Natural killer cell (primary cell): ENCODE data around the gene UTS2. TPM values are rescaled to one million over a fixed set of nuclear protein-coding genes. Genes with fewer than 3 reads are reported as not detected.

Source experiments
- ATAC-seq, 3 donors: fragments of 150-1000 bp in 2 of 3; fragments of 200-7000 bp in 1 of 3; cut with Tn5 transposase; 1 replicate in 1 of 3; 2 replicates in 2 of 3; pipeline ENCODE4 v1.10.0; 2021; ENCODE audit warnings: mild to moderate bottlenecking in 2 of 3, moderate library complexity in 2 of 3
- DNase-seq, 2 donors: peaks; one replicate each; pipeline versions ENCODE4 v3.0.0 to v3.0.0-alpha.2; 2013 to 2021; ENCODE audit warnings: mixed read lengths in 1 of 2
- H3K27ac ChIP-seq: one replicate; pipeline ENCODE4 v1.5.1; 2013; ENCODE audit warnings: mild to moderate bottlenecking, low read length
- H3K27me3 ChIP-seq: one replicate; pipeline ENCODE4 v1.6.1; 2013; ENCODE audit warnings: low read length; ENCODE audit not compliant: control insufficient read depth, insufficient read depth
- H3K36me3 ChIP-seq: one replicate; pipeline ENCODE4 v1.6.1; 2013; ENCODE audit warnings: low read length; ENCODE audit not compliant: control insufficient read depth, insufficient read depth
- H3K4me1 ChIP-seq: one replicate; pipeline ENCODE4 v1.6.1; 2013; ENCODE audit warnings: low read length; ENCODE audit not compliant: control insufficient read depth, insufficient read depth
- H3K4me3 ChIP-seq: one replicate; pipeline ENCODE4 v1.5.1; 2013; ENCODE audit warnings: low read length
- H3K9me3 ChIP-seq: one replicate; pipeline ENCODE4 v1.6.1; 2013; ENCODE audit warnings: low read length; ENCODE audit not compliant: control insufficient read depth, insufficient read depth
- H3K27ac Mint-ChIP-seq, 2 donors: one replicate each; pipeline ENCODE4 v1.8.0; 2022; ENCODE audit warnings: mild to moderate bottlenecking in 2 of 2, mixed read lengths in 2 of 2, moderate library complexity in 1 of 2
- H3K27me3 Mint-ChIP-seq, 2 donors: one replicate each; pipeline ENCODE4 v1.8.0; 2022; ENCODE audit warnings: low read depth in 2 of 2, mixed read lengths in 2 of 2
- H3K36me3 Mint-ChIP-seq: one replicate; pipeline ENCODE4 v1.8.0; 2022; ENCODE audit warnings: mixed read lengths
- H3K4me1 Mint-ChIP-seq, 2 donors: one replicate each; pipeline ENCODE4 v1.8.0; 2022; ENCODE audit warnings: mixed read lengths in 2 of 2
- H3K4me3 Mint-ChIP-seq: one replicate; pipeline ENCODE4 v1.8.0; 2022; ENCODE audit warnings: mild to moderate bottlenecking, moderate library complexity, mixed read lengths
- H3K9me3 Mint-ChIP-seq, 2 donors: one replicate each; pipeline ENCODE4 v1.8.0; 2022; ENCODE audit warnings: mixed read lengths in 2 of 2
- WGBS: methylation state at CpG from one replicate; pipeline ENCODE4 v1.1.7; 2013; ENCODE audit warnings: missing lambda C conversion rate; ENCODE audit not compliant: insufficient coverage; 5-methylcytosine and 5-hydroxymethylcytosine counted together
- intact Hi-C: fragments of 100-400 bp; cut with micrococcal nuclease; formaldehyde crosslinking; loops from one replicate; pipeline ENCODE4 v1.14.2; 2022
- total RNA-seq, 4 donors: library from RNA; stranded (reverse); fragments of 120-200 nt in 1 of 4; gene quantifications; one replicate each; pipeline versions ENCODE4 v1.2.3 to v1.2.4, GENCODE V29; 2013 to 2022
- TF ChIP-seq, protein P1 (sequence below): fragments of 200-600 bp; IDR thresholded peaks from one replicate; pipeline ENCODE4 v1.8.0; 2022; ENCODE audit warnings: antibody characterized with exemption

UTS2 gene
- total RNA-seq, 3 donors from 2014 or later (not counting 1 experiment from before 2014, with no cell fraction given): 3.9 to 7.7 (median 7.5) TPM

DNA sequence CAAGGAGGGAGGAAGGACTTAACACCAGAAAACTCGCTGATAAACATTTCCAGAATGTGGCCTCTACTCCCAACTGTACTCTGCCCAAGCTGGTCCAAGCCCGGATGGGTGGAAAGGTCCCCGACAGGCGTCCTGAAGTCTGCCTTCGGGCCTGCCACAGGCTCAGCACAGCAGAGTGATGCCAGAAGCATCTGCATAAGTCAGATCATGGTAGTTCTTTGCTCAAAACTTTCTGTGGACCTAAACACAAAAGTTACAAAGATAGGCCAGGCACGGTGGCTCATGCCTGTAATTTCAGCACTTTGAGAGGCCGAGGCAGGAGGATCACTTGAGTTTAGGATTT, 790 bp upstream of the UTS2 start:
- Histone ChIP-seq H3K36me3 (no peaks in the 10 kb centered on the region), H3K27me3 (no peaks in the 10 kb centered on the region), H3K4me1 (peaks cover 4% of the 10 kb centered on the region), H3K27ac (no peak overlapping the region), H3K9me3 (no peaks in the 10 kb centered on the region), H3K4me3 (no peak overlapping the region)
- no peaks in the 10 kb centered on the region for H3K9me3 Mint-ChIP-seq
- ATAC-seq: no peak
- no peak overlapping the region for H3K27ac Mint-ChIP-seq
- intact Hi-C loops: no loop called here
- peaks cover 0 to 3% of the 10 kb centered on the region in 2 donors for H3K27me3 Mint-ChIP-seq
- no peak for DNase-seq
- H3K4me3 Mint-ChIP-seq: no peak overlapping the region
- TF ChIP-seq, protein P1, sequence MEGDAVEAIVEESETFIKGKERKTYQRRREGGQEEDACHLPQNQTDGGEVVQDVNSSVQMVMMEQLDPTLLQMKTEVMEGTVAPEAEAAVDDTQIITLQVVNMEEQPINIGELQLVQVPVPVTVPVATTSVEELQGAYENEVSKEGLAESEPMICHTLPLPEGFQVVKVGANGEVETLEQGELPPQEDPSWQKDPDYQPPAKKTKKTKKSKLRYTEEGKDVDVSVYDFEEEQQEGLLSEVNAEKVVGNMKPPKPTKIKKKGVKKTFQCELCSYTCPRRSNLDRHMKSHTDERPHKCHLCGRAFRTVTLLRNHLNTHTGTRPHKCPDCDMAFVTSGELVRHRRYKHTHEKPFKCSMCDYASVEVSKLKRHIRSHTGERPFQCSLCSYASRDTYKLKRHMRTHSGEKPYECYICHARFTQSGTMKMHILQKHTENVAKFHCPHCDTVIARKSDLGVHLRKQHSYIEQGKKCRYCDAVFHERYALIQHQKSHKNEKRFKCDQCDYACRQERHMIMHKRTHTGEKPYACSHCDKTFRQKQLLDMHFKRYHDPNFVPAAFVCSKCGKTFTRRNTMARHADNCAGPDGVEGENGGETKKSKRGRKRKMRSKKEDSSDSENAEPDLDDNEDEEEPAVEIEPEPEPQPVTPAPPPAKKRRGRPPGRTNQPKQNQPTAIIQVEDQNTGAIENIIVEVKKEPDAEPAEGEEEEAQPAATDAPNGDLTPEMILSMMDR: no peak
- 85% methylated on average over 7 of the region's 7 CpGs for WGBS
- no peaks in the 10 kb centered on the region for H3K36me3 Mint-ChIP-seq
- peaks cover 5 to 17% of the 10 kb centered on the region in 2 donors for H3K4me1 Mint-ChIP-seq

DNA sequence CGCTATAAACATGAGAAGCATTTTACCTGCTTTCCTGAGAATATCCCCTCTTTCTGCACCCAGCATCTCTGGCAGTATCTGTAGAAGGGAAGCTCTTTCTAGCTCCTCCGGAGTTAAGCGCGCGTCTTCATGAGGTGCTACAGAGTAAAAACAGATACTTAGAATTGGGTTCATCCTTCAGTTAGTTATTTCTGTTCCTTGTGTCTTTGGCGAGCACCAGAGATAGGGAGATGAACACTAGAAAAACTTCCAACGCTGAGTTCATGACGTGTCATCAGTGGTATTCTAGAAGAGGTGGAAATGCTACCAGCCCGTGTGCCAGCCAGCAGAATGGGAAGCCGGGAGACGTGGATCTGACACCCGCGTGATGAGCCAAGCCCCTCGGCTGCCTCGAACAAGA, 2.1 kb downstream of the UTS2 start:
- ATAC-seq: no peak

DNA sequence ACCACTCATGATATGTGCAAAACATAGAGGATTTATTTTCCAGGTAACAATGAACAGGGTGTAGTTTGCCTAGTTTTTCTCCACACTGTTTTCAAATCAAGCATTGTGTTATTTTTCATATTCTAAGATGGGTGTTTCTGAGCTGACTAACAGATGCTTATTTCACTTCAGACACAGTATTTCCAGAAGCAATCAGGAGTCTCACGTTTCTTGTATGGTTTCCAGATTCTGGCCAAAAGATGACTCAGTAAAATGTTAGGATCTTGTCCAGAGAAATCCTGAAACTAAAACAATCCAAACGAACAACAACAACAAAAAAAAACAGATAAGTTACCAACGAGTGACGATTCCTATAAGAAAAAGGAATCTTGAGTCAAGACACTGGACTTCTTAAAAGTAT, 5.3 kb downstream of the UTS2 start:
- Mint-ChIP-seq H3K4me1 (peaks cover 11 to 14% of the 10 kb centered on the region in 2 donors), H3K4me3 (no peak overlapping the region), H3K36me3 (no peaks in the 10 kb centered on the region), H3K27me3 (peaks cover 0 to 3% of the 10 kb centered on the region in 2 donors), H3K27ac (no peak overlapping the region), H3K9me3 (no peaks in the 10 kb centered on the region)
- Histone ChIP-seq H3K36me3 (peaks cover 3% of the 10 kb centered on the region), H3K27ac (no peak overlapping the region), H3K27me3 (no peaks in the 10 kb centered on the region), H3K4me1 (no peaks in the 10 kb centered on the region), H3K9me3 (no peaks in the 10 kb centered on the region), H3K4me3 (no peak overlapping the region)
- DNase-seq: no peak
- WGBS: 83% methylated on average over 4 of the region's 4 CpGs
- TF ChIP-seq, protein P1: no peak
- intact Hi-C loops: no loop called here
- ATAC-seq: no peak

More for the DNA sequence above, 2.1 kb downstream of the UTS2 start:
- no peaks in the 10 kb centered on the region for H3K36me3 Mint-ChIP-seq
- DNase-seq: no peak
- 94% methylated on average over 15 of the region's 15 CpGs for WGBS
- H3K9me3 Mint-ChIP-seq: no peaks in the 10 kb centered on the region
- no peak overlapping the region for H3K27ac Mint-ChIP-seq
- no peak overlapping the region for H3K4me3 ChIP-seq
- H3K27me3 ChIP-seq: no peaks in the 10 kb centered on the region
- no peak overlapping the region for H3K27ac ChIP-seq
- H3K4me3 Mint-ChIP-seq: no peak overlapping the region
- H3K4me1 Mint-ChIP-seq: peaks cover 0 to 5% of the 10 kb centered on the region in 2 donors
- H3K9me3 ChIP-seq: no peaks in the 10 kb centered on the region
- H3K4me1 ChIP-seq: no peaks in the 10 kb centered on the region
- H3K36me3 ChIP-seq: no peaks in the 10 kb centered on the region
- intact Hi-C loops: no loop called here
- peaks cover 0 to 3% of the 10 kb centered on the region in 2 donors for H3K27me3 Mint-ChIP-seq
- TF ChIP-seq, protein P1: no peak

DNA sequence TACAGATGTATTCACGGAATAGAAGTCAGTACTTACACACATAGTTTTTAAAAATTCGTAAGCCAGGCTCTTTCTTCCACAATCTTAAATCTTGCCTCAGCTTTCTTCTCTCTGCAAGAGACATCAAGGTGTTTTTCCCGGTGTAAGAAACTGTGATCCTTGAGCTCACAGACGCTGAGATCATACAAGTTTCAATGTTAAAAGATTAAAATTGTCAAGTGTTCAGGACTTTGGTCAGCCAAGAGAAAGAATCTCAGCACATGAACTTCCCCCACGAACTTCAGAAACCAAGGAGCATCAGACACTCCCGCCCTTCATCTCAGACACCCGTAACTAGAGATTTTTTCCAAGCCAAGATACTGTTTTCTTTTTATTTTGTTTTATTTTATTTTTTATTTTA, 6.2 kb downstream of the UTS2 start:
- no peaks in the 10 kb centered on the region for H3K36me3 Mint-ChIP-seq
- Histone ChIP-seq H3K4me1 (peaks cover 7% of the 10 kb centered on the region), H3K27me3 (no peaks in the 10 kb centered on the region), H3K36me3 (peaks cover 3% of the 10 kb centered on the region), H3K4me3 (no peak overlapping the region), H3K27ac (no peak overlapping the region), H3K9me3 (no peaks in the 10 kb centered on the region)
- no peaks in the 10 kb centered on the region for H3K9me3 Mint-ChIP-seq
- DNase-seq (no peak), ATAC-seq (no peak)
- no peak overlapping the region for H3K4me3 Mint-ChIP-seq
- TF ChIP-seq, protein P1: no peak
- intact Hi-C loops: no loop called here
- H3K4me1 Mint-ChIP-seq: peaks cover 19 to 24% of the 10 kb centered on the region in 2 donors
- H3K27me3 Mint-ChIP-seq: peaks cover 0 to 3% of the 10 kb centered on the region in 2 donors
- WGBS: 94% methylated on average over 4 of the region's 7 CpGs
- H3K27ac Mint-ChIP-seq: no peak overlapping the region
